H9 (cell line): ENCODE data around the gene FKBP10. TPM values are rescaled to one million over a fixed set of nuclear protein-coding genes. Genes with fewer than 3 reads are reported as not detected.

ENCODE experiments used
- DNase-seq: peaks from one replicate; pipeline ENCODE4 v3.0.0-alpha.2; 2017
- H2AFZ ChIP-seq: one replicate; pipeline ENCODE4 v1.6.1; 2013; ENCODE audit warnings: mild to moderate bottlenecking, low read length, control low read depth, moderate library complexity
- H2AK5ac ChIP-seq: 2 replicates; pipeline ENCODE4 v1.6.1; 2013; ENCODE audit warnings: low read length, control low read depth, mixed read lengths; ENCODE audit not compliant: insufficient read length
- H2BK120ac ChIP-seq: one replicate; pipeline ENCODE4 v1.6.1; 2013; ENCODE audit warnings: low read depth, mild to moderate bottlenecking, low read length, control low read depth, inconsistent platforms; ENCODE audit not compliant: poor library complexity, severe bottlenecking
- H2BK12ac ChIP-seq: 2 replicates; pipeline ENCODE4 v1.6.1; 2013; ENCODE audit warnings: low read length, control low read depth, mixed read lengths, low read depth; ENCODE audit not compliant: insufficient read length
- H2BK15ac ChIP-seq: 2 replicates; pipeline ENCODE4 v1.6.1; 2013; ENCODE audit warnings: low read depth, low read length, control low read depth
- H2BK20ac ChIP-seq: one replicate; pipeline ENCODE4 v1.6.1; 2013; ENCODE audit warnings: low read depth, mild to moderate bottlenecking, low read length, control low read depth, inconsistent platforms; ENCODE audit not compliant: poor library complexity, severe bottlenecking
- H2BK5ac ChIP-seq: 2 replicates; pipeline ENCODE4 v1.6.1; 2013; ENCODE audit warnings: low read length, control low read depth, mixed read lengths; ENCODE audit not compliant: insufficient read length
- H3K14ac ChIP-seq: 2 replicates; pipeline ENCODE4 v1.6.1; 2013; ENCODE audit warnings: low read length, control low read depth; ENCODE audit not compliant: insufficient read depth
- H3K18ac ChIP-seq: 2 replicates; pipeline ENCODE4 v1.6.1; 2013; ENCODE audit warnings: low read depth, mild to moderate bottlenecking, mixed read lengths, low read length, control low read depth; ENCODE audit not compliant: insufficient read length
- H3K23ac ChIP-seq: 2 replicates; pipeline ENCODE4 v1.6.1; 2013; ENCODE audit warnings: low read length, control low read depth, mixed read lengths, low read depth; ENCODE audit not compliant: insufficient read length
- H3K23me2 ChIP-seq: 2 replicates; pipeline ENCODE4 v1.6.1; 2013; ENCODE audit warnings: low read depth, mild to moderate bottlenecking, mixed read lengths, low read length, control low read depth; ENCODE audit not compliant: insufficient read length, poor library complexity, severe bottlenecking
- H3K27ac ChIP-seq: 2 replicates; pipeline ENCODE4 v1.5.1; 2013; ENCODE audit warnings: low read length, control low read depth, mixed read lengths, low read depth; ENCODE audit not compliant: insufficient read length
- H3K27me3 ChIP-seq: 2 replicates; pipeline ENCODE4 v1.6.1; 2013; ENCODE audit warnings: low read length, control low read depth, inconsistent platforms; ENCODE audit not compliant: insufficient read depth
- H3K4ac ChIP-seq: 2 replicates; pipeline ENCODE4 v1.6.1; 2013; ENCODE audit warnings: low read depth, mild to moderate bottlenecking, control low read depth, inconsistent platforms, low read length, moderate library complexity
- H3K4me1 ChIP-seq: 2 replicates; pipeline ENCODE4 v1.6.1; 2013; ENCODE audit warnings: low read length, control low read depth, inconsistent platforms; ENCODE audit not compliant: insufficient read depth
- H3K4me2 ChIP-seq: 2 replicates; pipeline ENCODE4 v1.6.1; 2013; ENCODE audit warnings: low read length, control low read depth, mixed read lengths; ENCODE audit not compliant: insufficient read length, insufficient read depth
- H3K56ac ChIP-seq: 2 replicates; pipeline ENCODE4 v1.6.1; 2013; ENCODE audit warnings: low read depth, mild to moderate bottlenecking, mixed read lengths, low read length, control low read depth; ENCODE audit not compliant: insufficient read length
- H3K79me1 ChIP-seq: 2 replicates; pipeline ENCODE4 v1.6.1; 2013; ENCODE audit warnings: low read depth, mild to moderate bottlenecking, moderate library complexity, low read length, control low read depth, inconsistent platforms; ENCODE audit not compliant: insufficient read depth, poor library complexity, severe bottlenecking
- H3K79me2 ChIP-seq: 2 replicates; pipeline ENCODE4 v1.6.1; 2013; ENCODE audit warnings: low read length, control low read depth, inconsistent platforms; ENCODE audit not compliant: insufficient read depth
- H3K9ac ChIP-seq: 2 replicates; pipeline ENCODE4 v1.6.1; 2013; ENCODE audit warnings: low read length, control low read depth, mixed read lengths; ENCODE audit not compliant: insufficient read length; ENCODE audit errors: extremely low read depth
- H3K9me3 ChIP-seq: one replicate; pipeline ENCODE4 v1.6.1; 2013; ENCODE audit warnings: low read depth, low read length, inconsistent platforms; ENCODE audit not compliant: control insufficient read depth
- H3T11ph ChIP-seq: one replicate; pipeline ENCODE4 v1.6.1; 2013; ENCODE audit warnings: mild to moderate bottlenecking, low read length, control low read depth, inconsistent platforms
- H4K20me1 ChIP-seq: one replicate; pipeline ENCODE4 v1.6.1; 2013; ENCODE audit not compliant: control insufficient read depth, insufficient read length, insufficient read depth
- H4K5ac ChIP-seq: 2 replicates; pipeline ENCODE4 v1.6.1; 2013; ENCODE audit warnings: low read depth, mild to moderate bottlenecking, mixed read lengths, low read length, control low read depth; ENCODE audit not compliant: insufficient read length
- H4K8ac ChIP-seq: replicated peaks from 2 replicates; pipeline ENCODE4 v1.6.1; 2013; ENCODE audit warnings: low read length, control low read depth, mixed read lengths, low read depth; ENCODE audit not compliant: insufficient read length
- H4K91ac ChIP-seq: 2 replicates; pipeline ENCODE4 v1.6.1; 2013; ENCODE audit warnings: low read depth, mild to moderate bottlenecking, moderate library complexity, mixed read lengths, low read length, control low read depth; ENCODE audit not compliant: insufficient read length
- H3K27ac Mint-ChIP-seq, 3 experiments: 2 replicates in 2 of 3; 3 replicates in 1 of 3; pipeline ENCODE4 v1.8.0; 2020 to 2021; ENCODE audit warnings: mixed read lengths in 3 of 3, mild to moderate bottlenecking in 1 of 3, moderate library complexity in 1 of 3
- H3K27me3 Mint-ChIP-seq: 2 replicates; pipeline ENCODE4 v1.8.0; 2021; ENCODE audit warnings: low read depth, mild to moderate bottlenecking, moderate library complexity, mixed read lengths
- H3K36me3 Mint-ChIP-seq, 3 experiments: 2 replicates in 2 of 3; 3 replicates in 1 of 3; pipeline ENCODE4 v1.8.0; 2020 to 2021; ENCODE audit warnings: low read depth in 3 of 3, mixed read lengths in 3 of 3; ENCODE audit not compliant: insufficient read depth in 1 of 3
- H3K4me1 Mint-ChIP-seq, 2 experiments: 2 replicates each; pipeline ENCODE4 v1.8.0; 2020; ENCODE audit warnings: mixed read lengths in 2 of 2
- H3K4me3 Mint-ChIP-seq, 2 experiments: 2 replicates in 1 of 2; 3 replicates in 1 of 2; pipeline ENCODE4 v1.8.0; 2020 to 2021; ENCODE audit warnings: mild to moderate bottlenecking in 2 of 2, mixed read lengths in 2 of 2, moderate library complexity in 1 of 2
- H3K9me3 Mint-ChIP-seq, 2 experiments: 2 replicates in 1 of 2; 3 replicates in 1 of 2; pipeline ENCODE4 v1.8.0; 2020; ENCODE audit warnings: mild to moderate bottlenecking in 2 of 2, mixed read lengths in 2 of 2, moderate library complexity in 1 of 2
- CTCF ChIP-seq: fragments of 200-600 bp; sonication (generic); conservative IDR thresholded peaks from 3 replicates; pipeline ENCODE4 v1.8.0; 2021; ENCODE audit warnings: antibody characterized with exemption, mild to moderate bottlenecking
- WGBS: extraction: QIAGEN DNeasy Blood & Tissue Kit; methylation state at CpG from one replicate; pipeline ENCODE4 v1.1.7; 2013; ENCODE audit warnings: missing lambda C conversion rate, low lambda C conversion rate, mixed read lengths; ENCODE audit not compliant: insufficient read length; ENCODE audit errors: extremely low coverage; 5-methylcytosine and 5-hydroxymethylcytosine counted together
- total RNA-seq: library from RNA; stranded (reverse); gene quantifications from 2 replicates; pipeline ENCODE4 v1.2.1, GENCODE V29; 2021

FKBP10 gene
- total RNA-seq, 1 experiment from 2014 or later = 166 TPM

GRCh38 chr17:41769346-41769862 lies 43.4 kb upstream of the FKBP10 start:
- no peak overlapping the region for H3K23ac ChIP-seq
- no CpG with 5 or more reads among the region's 16 CpGs for WGBS
- no peak overlapping the region for H3K9ac ChIP-seq
- H3K56ac ChIP-seq = no peak overlapping the region
- no peak overlapping the region for H3K4me2 ChIP-seq
- no peak overlapping the region for H3T11ph ChIP-seq
- H3K79me1 ChIP-seq = no peaks in the 10 kb centered on the region
- TF ChIP-seq CTCF = no peak
- H3K27ac Mint-ChIP-seq = no peak overlapping the region; a peak in 1 of 7 replicates
- no peak overlapping the region for H4K8ac ChIP-seq
- H3K23me2 ChIP-seq = no peaks in the 10 kb centered on the region
- H3K36me3 Mint-ChIP-seq = peaks cover 30 to 64% (median 64%) of the 10 kb centered on the region in 3 experiments
- no peak overlapping the region for H2BK5ac ChIP-seq
- no peak overlapping the region for H3K27ac ChIP-seq
- H3K79me2 ChIP-seq = no peaks in the 10 kb centered on the region; the same call in 1 of the 2 replicates
- no peak overlapping the region for H4K91ac ChIP-seq
- no peak overlapping the region for H3K14ac ChIP-seq
- no peak overlapping the region for H2BK20ac ChIP-seq
- no peak overlapping the region for H2BK120ac ChIP-seq
- no peak overlapping the region for H3K4ac ChIP-seq
- no peak for DNase-seq
- no peak overlapping the region for H3K4me3 Mint-ChIP-seq
- H2BK15ac ChIP-seq = no peak overlapping the region
- H3K27me3 Mint-ChIP-seq = no peaks in the 10 kb centered on the region
- no peak overlapping the region for H3K18ac ChIP-seq
- no peak overlapping the region for H2BK12ac ChIP-seq
- peaks cover 7% of the 10 kb centered on the region; the same call in 1 of the 2 replicates for H3K4me1 ChIP-seq
- H3K4me1 Mint-ChIP-seq = peaks cover 25 to 29% of the 10 kb centered on the region in 2 experiments
- H4K20me1 ChIP-seq = no peaks in the 10 kb centered on the region
- no peak overlapping the region for H4K5ac ChIP-seq
- no peaks in the 10 kb centered on the region for H3K9me3 Mint-ChIP-seq
- no peak overlapping the region for H2AFZ ChIP-seq
- no peaks in the 10 kb centered on the region for H3K9me3 ChIP-seq
- no peaks in the 10 kb centered on the region for H3K27me3 ChIP-seq
- no peak overlapping the region for H2AK5ac ChIP-seq
